ENCODE data around the gene OBSCN.

GRCh38 chr1:228210076-228210651, 2.3 kb downstream of the OBSCN start:
- TF ChIP-seq POLR2AphosphoS5 (IDR thresholded peaks at IDR 0.05; ENCODE audit: low read depth, low read length) (no peak), SIN3A (IDR thresholded peaks at IDR 0.05; ENCODE audit: borderline replicate concordance, insufficient read depth, low read length) (no peak), TAF1 (IDR thresholded peaks at IDR 0.05; ENCODE audit: borderline replicate concordance, insufficient read depth, low read length) (no peak), FOXP2 (optimal IDR thresholded peaks at IDR 0.05; ENCODE audit: borderline replicate concordance, extremely low read depth, extremely low read length, insufficient read depth) (no peak)
- TF ChIP-seq, protein P1, sequence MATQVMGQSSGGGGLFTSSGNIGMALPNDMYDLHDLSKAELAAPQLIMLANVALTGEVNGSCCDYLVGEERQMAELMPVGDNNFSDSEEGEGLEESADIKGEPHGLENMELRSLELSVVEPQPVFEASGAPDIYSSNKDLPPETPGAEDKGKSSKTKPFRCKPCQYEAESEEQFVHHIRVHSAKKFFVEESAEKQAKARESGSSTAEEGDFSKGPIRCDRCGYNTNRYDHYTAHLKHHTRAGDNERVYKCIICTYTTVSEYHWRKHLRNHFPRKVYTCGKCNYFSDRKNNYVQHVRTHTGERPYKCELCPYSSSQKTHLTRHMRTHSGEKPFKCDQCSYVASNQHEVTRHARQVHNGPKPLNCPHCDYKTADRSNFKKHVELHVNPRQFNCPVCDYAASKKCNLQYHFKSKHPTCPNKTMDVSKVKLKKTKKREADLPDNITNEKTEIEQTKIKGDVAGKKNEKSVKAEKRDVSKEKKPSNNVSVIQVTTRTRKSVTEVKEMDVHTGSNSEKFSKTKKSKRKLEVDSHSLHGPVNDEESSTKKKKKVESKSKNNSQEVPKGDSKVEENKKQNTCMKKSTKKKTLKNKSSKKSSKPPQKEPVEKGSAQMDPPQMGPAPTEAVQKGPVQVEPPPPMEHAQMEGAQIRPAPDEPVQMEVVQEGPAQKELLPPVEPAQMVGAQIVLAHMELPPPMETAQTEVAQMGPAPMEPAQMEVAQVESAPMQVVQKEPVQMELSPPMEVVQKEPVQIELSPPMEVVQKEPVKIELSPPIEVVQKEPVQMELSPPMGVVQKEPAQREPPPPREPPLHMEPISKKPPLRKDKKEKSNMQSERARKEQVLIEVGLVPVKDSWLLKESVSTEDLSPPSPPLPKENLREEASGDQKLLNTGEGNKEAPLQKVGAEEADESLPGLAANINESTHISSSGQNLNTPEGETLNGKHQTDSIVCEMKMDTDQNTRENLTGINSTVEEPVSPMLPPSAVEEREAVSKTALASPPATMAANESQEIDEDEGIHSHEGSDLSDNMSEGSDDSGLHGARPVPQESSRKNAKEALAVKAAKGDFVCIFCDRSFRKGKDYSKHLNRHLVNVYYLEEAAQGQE (IDR thresholded peaks at IDR 0.05; ENCODE audit: insufficient read depth in 1 of 2, low read depth in 2 of 2, low read length in 2 of 2): no peak
